CD14-positive monocyte (primary cell): ENCODE results near the gene IL6. TPM values are rescaled to one million over a fixed set of nuclear protein-coding genes. Genes with fewer than 3 reads are reported as not detected.
A peak's percentile ranks its signal among the peaks of the same experiment; 100 is the strongest.

Experiments
- DNase-seq, 3 donors: peaks; one replicate each; pipeline ENCODE4 v3.0.0-alpha.2; 2011 to 2022
- H2AFZ ChIP-seq: 2 replicates; pipeline ENCODE4 v1.6.0; 2012; ENCODE audit warnings: mild to moderate bottlenecking, low read depth, low read length, inconsistent platforms; ENCODE audit not compliant: insufficient read depth, poor library complexity, severe bottlenecking
- H3K27ac ChIP-seq, 2 donors: 1 replicate in 1 of 2; 2 replicates in 1 of 2; pipeline ENCODE4 v1.5.1; 2012 to 2013; ENCODE audit warnings: low read length in 2 of 2, control low read depth in 1 of 2, inconsistent platforms in 1 of 2, low read depth in 1 of 2, mild to moderate bottlenecking in 1 of 2
- H3K27me3 ChIP-seq, 2 donors: one replicate each; pipeline versions ENCODE4 v1.6.0 to v1.6.1; 2011 to 2013; ENCODE audit warnings: low read length in 2 of 2; ENCODE audit not compliant: control insufficient read depth in 2 of 2, insufficient read depth in 2 of 2
- H3K36me3 ChIP-seq, 2 donors: replicated peaks in 1 of 2; 1 replicate in 1 of 2; 2 replicates in 1 of 2; pipeline versions ENCODE4 v1.5.1 to v1.6.1; 2012 to 2013; ENCODE audit warnings: low read length in 2 of 2, control low read depth in 1 of 2, inconsistent platforms in 1 of 2, mild to moderate bottlenecking in 1 of 2; ENCODE audit not compliant: insufficient read depth in 2 of 2, control insufficient read depth in 1 of 2
- H3K4me1 ChIP-seq, 2 donors: 1 replicate in 1 of 2; 2 replicates in 1 of 2; pipeline versions ENCODE4 v1.5.1 to v1.6.1; 2012 to 2013; ENCODE audit warnings: low read length in 2 of 2, control low read depth in 1 of 2, inconsistent platforms in 1 of 2, mild to moderate bottlenecking in 1 of 2, moderate library complexity in 1 of 2; ENCODE audit not compliant: insufficient read depth in 2 of 2, control insufficient read depth in 1 of 2
- H3K4me2 ChIP-seq: replicated peaks from 2 replicates; pipeline ENCODE3; 2012; ENCODE audit warnings: low read length, moderate library complexity, mild to moderate bottlenecking; ENCODE audit not compliant: poor library complexity, severe bottlenecking; ENCODE audit errors: extremely low read depth
- H3K4me3 ChIP-seq, 3 experiments: fragments of 200-600 bp in 1 of 3; sonication (generic) in 1 of 3; replicated peaks in 1 of 3; 1 replicate in 2 of 3; 2 replicates in 1 of 3; pipeline ENCODE4 v1.5.1; 2011 to 2013; ENCODE audit warnings: low read length in 3 of 3, mild to moderate bottlenecking in 3 of 3, control low read depth in 2 of 3, low read depth in 2 of 3, inconsistent platforms in 1 of 3, moderate library complexity in 1 of 3
- H3K79me2 ChIP-seq: 2 replicates; pipeline ENCODE4 v1.6.0; 2012; ENCODE audit warnings: mild to moderate bottlenecking, control low read depth, inconsistent platforms, low read length, moderate library complexity; ENCODE audit not compliant: insufficient read depth
- H3K9ac ChIP-seq: 2 replicates; pipeline ENCODE4 v1.6.0; 2017; ENCODE audit warnings: low read length, mild to moderate bottlenecking; ENCODE audit not compliant: insufficient read depth, poor library complexity, severe bottlenecking
- H3K9me3 ChIP-seq, 2 donors: replicated peaks in 1 of 2; 1 replicate in 1 of 2; 2 replicates in 1 of 2; pipeline versions ENCODE4 v1.5.1 to v1.6.1; 2012 to 2013; ENCODE audit warnings: low read length in 2 of 2, control low read depth in 1 of 2; ENCODE audit not compliant: control insufficient read depth in 1 of 2, insufficient read depth in 1 of 2
- H4K20me1 ChIP-seq: 2 replicates; pipeline ENCODE4 v1.6.0; 2012; ENCODE audit warnings: mild to moderate bottlenecking, low read length, control low read depth, moderate library complexity; ENCODE audit not compliant: insufficient read depth
- H3K27ac Mint-ChIP-seq, 7 donors: one replicate each; pipeline ENCODE4 v1.8.0; 2020; ENCODE audit warnings: mild to moderate bottlenecking in 7 of 7, mixed read lengths in 7 of 7, moderate library complexity in 6 of 7, inconsistent platforms in 2 of 7
- H3K27me3 Mint-ChIP-seq, 3 donors: one replicate each; pipeline ENCODE4 v1.8.0; 2021 to 2022; ENCODE audit warnings: low read depth in 3 of 3, mild to moderate bottlenecking in 3 of 3, mixed read lengths in 3 of 3, moderate library complexity in 3 of 3, inconsistent platforms in 1 of 3
- H3K36me3 Mint-ChIP-seq, 2 donors: one replicate each; pipeline ENCODE4 v1.8.0; 2020; ENCODE audit warnings: mixed read lengths in 2 of 2, inconsistent platforms in 1 of 2, mild to moderate bottlenecking in 1 of 2
- H3K4me1 Mint-ChIP-seq: one replicate; pipeline ENCODE4 v1.8.0; 2020; ENCODE audit warnings: mild to moderate bottlenecking, mixed read lengths
- H3K4me3 Mint-ChIP-seq, 2 donors: one replicate each; pipeline ENCODE4 v1.8.0; 2020; ENCODE audit warnings: mild to moderate bottlenecking in 2 of 2, mixed read lengths in 2 of 2, moderate library complexity in 1 of 2
- H3K9me3 Mint-ChIP-seq, 7 donors: one replicate each; pipeline ENCODE4 v1.8.0; 2020 to 2022; ENCODE audit warnings: mixed read lengths in 7 of 7, mild to moderate bottlenecking in 6 of 7, moderate library complexity in 6 of 7, inconsistent platforms in 2 of 7
- WGBS: methylation state at CpG from one replicate; pipeline ENCODE4 v1.1.5; 2013; ENCODE audit warnings: missing lambda C conversion rate; ENCODE audit not compliant: insufficient coverage; 5-methylcytosine and 5-hydroxymethylcytosine counted together
- intact Hi-C, 2 donors: fragments of 100-400 bp; cut with micrococcal nuclease; formaldehyde crosslinking; loops; one replicate each; pipeline versions ENCODE4 v1.15.0 to v1.15.1; 2023
- polyA plus RNA-seq, 3 donors: library from polyadenylated mRNA; depleted of rRNA in 1 of 3; unstranded in 2 of 3; stranded (reverse) in 1 of 3; fragments of 300-500 nt in 2 of 3; fragments of >200 nt in 1 of 3; fragmentation: Illumina TruSeq in 2 of 3; gene quantifications; 1 replicate in 2 of 3; 2 replicates in 1 of 3; pipeline ENCODE4 v1.2.3, GENCODE V29; 2012 to 2021
- TF ChIP-seq, protein P1 (sequence below): fragments of 200-600 bp; IDR thresholded peaks from one replicate; pipeline ENCODE4 v1.8.0; 2022; ENCODE audit warnings: antibody characterized with exemption, mild to moderate bottlenecking

Gene IL6
- polyA plus RNA-seq, 3 donors = 0.28 to 3.5 (median 1.6) TPM

- Mint-ChIP-seq H3K9me3 (peaks cover 0 to 8% (median 3%) of the 10 kb centered on the region in 7 donors), H3K4me1 (peaks cover 6% of the 10 kb centered on the region), H3K36me3 (no peaks in the 10 kb centered on the region), H3K27ac (peak overlapping the region in 1 of 7 donors; percentile 47), H3K4me3 (no peak overlapping the region), H3K27me3 (peaks cover 4 to 6% (median 6%) of the 10 kb centered on the region in 3 donors)
- no peaks in the 10 kb centered on the region for H3K79me2 ChIP-seq
- peaks cover 7 to 10% of the 10 kb centered on the region in 2 donors for H3K27me3 ChIP-seq
- H3K9me3 ChIP-seq = no peaks in the 10 kb centered on the region
- WGBS = 0% methylated on average over 1 of the region's 4 CpGs
- H3K9ac ChIP-seq = no peak overlapping the region
- no peak overlapping the region for H3K4me2 ChIP-seq
- H4K20me1 ChIP-seq = no peaks in the 10 kb centered on the region
- no peak overlapping the region for H3K4me3 ChIP-seq
- peaks cover 0 to under 1% of the 10 kb centered on the region in 2 donors for H3K4me1 ChIP-seq
- intact Hi-C loops = no loop called here
- H2AFZ ChIP-seq = no peak overlapping the region
- H3K36me3 ChIP-seq = no peaks in the 10 kb centered on the region
- no peak overlapping the region for H3K27ac ChIP-seq
- DNase-seq = no peak
- TF ChIP-seq, protein P1, sequence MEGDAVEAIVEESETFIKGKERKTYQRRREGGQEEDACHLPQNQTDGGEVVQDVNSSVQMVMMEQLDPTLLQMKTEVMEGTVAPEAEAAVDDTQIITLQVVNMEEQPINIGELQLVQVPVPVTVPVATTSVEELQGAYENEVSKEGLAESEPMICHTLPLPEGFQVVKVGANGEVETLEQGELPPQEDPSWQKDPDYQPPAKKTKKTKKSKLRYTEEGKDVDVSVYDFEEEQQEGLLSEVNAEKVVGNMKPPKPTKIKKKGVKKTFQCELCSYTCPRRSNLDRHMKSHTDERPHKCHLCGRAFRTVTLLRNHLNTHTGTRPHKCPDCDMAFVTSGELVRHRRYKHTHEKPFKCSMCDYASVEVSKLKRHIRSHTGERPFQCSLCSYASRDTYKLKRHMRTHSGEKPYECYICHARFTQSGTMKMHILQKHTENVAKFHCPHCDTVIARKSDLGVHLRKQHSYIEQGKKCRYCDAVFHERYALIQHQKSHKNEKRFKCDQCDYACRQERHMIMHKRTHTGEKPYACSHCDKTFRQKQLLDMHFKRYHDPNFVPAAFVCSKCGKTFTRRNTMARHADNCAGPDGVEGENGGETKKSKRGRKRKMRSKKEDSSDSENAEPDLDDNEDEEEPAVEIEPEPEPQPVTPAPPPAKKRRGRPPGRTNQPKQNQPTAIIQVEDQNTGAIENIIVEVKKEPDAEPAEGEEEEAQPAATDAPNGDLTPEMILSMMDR = no peak
These were observed 5.6 kb downstream of the IL6 start for GRCh38 chr7:22732556-22733126.

DNA sequence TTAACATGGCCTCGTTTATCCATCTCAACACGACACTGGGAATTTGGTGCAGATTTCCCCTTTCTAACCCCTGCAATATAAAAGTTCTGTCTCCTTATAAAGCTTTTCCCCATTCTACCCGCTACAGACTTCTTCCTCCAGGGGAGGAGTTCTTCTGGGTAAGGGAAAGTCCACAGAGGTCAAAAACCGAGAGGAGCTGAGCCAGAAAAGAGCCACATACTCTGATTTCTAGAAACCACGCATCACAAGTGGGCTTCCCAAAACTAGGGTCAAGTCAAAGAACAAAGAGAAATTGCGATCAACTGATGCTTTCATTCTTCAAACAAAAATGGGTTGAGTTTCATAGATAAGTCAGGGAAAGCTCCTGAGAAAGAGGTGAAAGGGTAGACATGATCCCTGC lies 6.8 kb downstream of the IL6 start:
- no peak overlapping the region for H3K4me2 ChIP-seq
- DNase-seq = no peak
- Mint-ChIP-seq H3K9me3 (peaks cover 0 to 8% (median 3%) of the 10 kb centered on the region in 7 donors), H3K4me3 (peak overlapping the region in 1 of 2 donors; percentile 23), H3K4me1 (peaks cover 5% of the 10 kb centered on the region), H3K36me3 (no peaks in the 10 kb centered on the region), H3K27ac (no peak overlapping the region), H3K27me3 (peaks cover 4 to 12% (median 8%) of the 10 kb centered on the region in 3 donors)
- H3K4me3 ChIP-seq = no peak overlapping the region
- WGBS = 93% methylated on average over 3 of the region's 6 CpGs
- no peaks in the 10 kb centered on the region for H3K36me3 ChIP-seq
- no peaks in the 10 kb centered on the region for H4K20me1 ChIP-seq
- no peaks in the 10 kb centered on the region for H3K9me3 ChIP-seq
- no peak overlapping the region for H3K9ac ChIP-seq
- peaks cover 1 to 4% of the 10 kb centered on the region in 2 donors for H3K27me3 ChIP-seq
- TF ChIP-seq, protein P1 = no peak
- H2AFZ ChIP-seq = no peak overlapping the region
- no peak overlapping the region for H3K27ac ChIP-seq
- H3K4me1 ChIP-seq = no peaks in the 10 kb centered on the region
- intact Hi-C loops = no loop called here
- H3K79me2 ChIP-seq = no peaks in the 10 kb centered on the region
